Stomach (tissue), 9 donors: ENCODE results near the gene COL13A1. TPM values are rescaled to one million over a fixed set of nuclear protein-coding genes. Genes with fewer than 3 reads are reported as not detected.

Experiments used
- DNase-seq, 2 donors: peaks; one replicate each; pipeline versions ENCODE4 v3.0.0 to v3.0.0-alpha.2; 2013 to 2019
- H3K27ac ChIP-seq, 5 donors: fragments of 200-600 bp in 4 of 5; sonication (generic) in 4 of 5; one replicate each; pipeline ENCODE4 v1.5.1; 2013 to 2019; ENCODE audit warnings: mild to moderate bottlenecking in 1 of 5, moderate library complexity in 1 of 5
- H3K27me3 ChIP-seq, 3 donors: fragments of 200-600 bp; sonication (generic); one replicate each; pipeline ENCODE4 v1.5.1; 2017 to 2019; ENCODE audit warnings: mixed run types in 1 of 3
- H3K36me3 ChIP-seq, 4 donors: fragments of 200-600 bp; sonication (generic); 1 replicate in 3 of 4; 2 replicates in 1 of 4; pipeline ENCODE4 v1.5.1; 2016 to 2019
- H3K4me1 ChIP-seq, 4 donors: fragments of 200-600 bp; sonication (generic); one replicate each; pipeline ENCODE4 v1.5.1; 2016 to 2019
- H3K4me3 ChIP-seq, 4 donors: fragments of 200-600 bp; sonication (generic) in 3 of 4; one replicate each; pipeline ENCODE4 v1.5.1; 2016 to 2019; ENCODE audit warnings: mild to moderate bottlenecking in 1 of 4
- H3K9me3 ChIP-seq, 4 donors: fragments of 200-600 bp; sonication (generic); one replicate each; pipeline ENCODE4 v1.5.1; 2016 to 2019
- CTCF ChIP-seq, 7 experiments: fragments of 450-650 bp in 4 of 7; fragments of 200-600 bp in 3 of 7; sonication (generic) in 3 of 7; IDR thresholded peaks; one replicate each; pipeline ENCODE4 v1.5.1; 2016 to 2019; ENCODE audit warnings: antibody characterized with exemption in 7 of 7, control low read depth in 2 of 7, mild to moderate bottlenecking in 1 of 7
- EP300 ChIP-seq: sonication (generic); formaldehyde crosslinking; IDR thresholded peaks from one replicate; pipeline ENCODE4 v1.6.1; 2017; ENCODE audit warnings: antibody characterized with exemption
- POLR2A ChIP-seq, 4 donors: fragments of 450-650 bp; IDR thresholded peaks; one replicate each; pipeline ENCODE4 v1.6.1; 2016; ENCODE audit warnings: antibody characterized with exemption in 4 of 4, control low read depth in 2 of 4, mild to moderate bottlenecking in 1 of 4, moderate library complexity in 1 of 4
- POLR2AphosphoS5 ChIP-seq, 3 donors: sonication (generic); formaldehyde crosslinking; IDR thresholded peaks; one replicate each; pipeline ENCODE4 v1.6.1; 2016; ENCODE audit warnings: antibody characterized with exemption in 3 of 3
- WGBS, 5 donors: extraction: QIAGEN DNeasy Blood & Tissue Kit in 3 of 5; methylation state at CpG; one replicate each; pipeline versions ENCODE4 v1.1.5 to v1.1.7; 2013 to 2018; 5-methylcytosine and 5-hydroxymethylcytosine counted together
- intact Hi-C: fragments of 100-400 bp; cut with DNase I; formaldehyde crosslinking; loops from one replicate; pipeline ENCODE4 v1.15.1; 2023; ENCODE audit warnings: low total_unique reads
- polyA plus RNA-seq, 3 donors: library from polyadenylated mRNA; stranded (reverse); fragments of 200-250 nt; gene quantifications; one replicate each; pipeline ENCODE4 v1.2.3, GENCODE V29; 2013
- total RNA-seq, 5 donors: library from RNA; depleted of rRNA; stranded (reverse); fragments of >200 nt; gene quantifications; one replicate each; pipeline versions ENCODE4 v1.1.0 to v1.2.3, GENCODE V29; 2014 to 2016
- donor health status: healthy with polysubstance abuse.
- donor health status: Bipolar disorder and iron deficiency.
- donor health status: healthy.

COL13A1 gene
- total and polyA plus RNA-seq, 8 donors: 0.58 to 9.9 (median 6.9) TPM

GRCh38 chr10:69757553-69758309, 44.0 kb upstream of the COL13A1 start:
- Histone ChIP-seq H3K36me3 (no peaks in the 10 kb centered on the region), H3K4me3 (no peak overlapping the region), H3K27me3 (no peaks in the 10 kb centered on the region), H3K4me1 (peaks cover 0 to 14% (median 6%) of the 10 kb centered on the region in 4 donors), H3K27ac (peak overlapping the region in 1 of 5 donors; percentile 8), H3K9me3 (no peaks in the 10 kb centered on the region)
- intact Hi-C loops: no loop called here
- TF ChIP-seq POLR2AphosphoS5 (IDR thresholded peaks at IDR 0.05): no peak
- no peak for TF ChIP-seq POLR2A (IDR thresholded peaks at IDR 0.05)
- TF ChIP-seq CTCF (IDR thresholded peaks at IDR 0.05): no peak
- no peak for TF ChIP-seq EP300
- DNase-seq: peak; percentile 31 to 80
- 39 to 58% (median 51%) methylated on average over 9 to 10 of the region's 10 CpGs for WGBS, 5 donors

- Histone ChIP-seq H3K4me1 (peaks cover 0 to 14% (median 6%) of the 10 kb centered on the region in 4 donors), H3K4me3 (no peak overlapping the region), H3K27ac (no peak overlapping the region), H3K27me3 (no peaks in the 10 kb centered on the region), H3K36me3 (no peaks in the 10 kb centered on the region), H3K9me3 (no peaks in the 10 kb centered on the region)
- no peak for DNase-seq
- WGBS, 5 donors: 67 to 89% (median 83%) methylated on average over 1 of the region's 1 CpG
- no peak for TF ChIP-seq POLR2AphosphoS5 (IDR thresholded peaks at IDR 0.05)
- no peak for TF ChIP-seq EP300
- TF ChIP-seq CTCF (IDR thresholded peaks at IDR 0.05): no peak
- TF ChIP-seq POLR2A (IDR thresholded peaks at IDR 0.05): no peak
- intact Hi-C loops: no loop called here
Observed at GRCh38 chr10:69758310-69758728, 43.4 kb upstream of the COL13A1 start.

- WGBS, 5 donors: 68 to 71% (median 70%) methylated on average over 6 of the region's 6 CpGs
- H3K4me1 ChIP-seq: peaks cover 0 to 14% (median 6%) of the 10 kb centered on the region in 4 donors
- no peaks in the 10 kb centered on the region for H3K36me3 ChIP-seq
- H3K27me3 ChIP-seq: peaks cover 0 to 2% (median 0%) of the 10 kb centered on the region in 3 donors
- intact Hi-C loops: no loop called here
- no peaks in the 10 kb centered on the region for H3K9me3 ChIP-seq
- TF ChIP-seq EP300: no peak
- no peak for TF ChIP-seq POLR2AphosphoS5 (IDR thresholded peaks at IDR 0.05)
- no peak for TF ChIP-seq CTCF (IDR thresholded peaks at IDR 0.05)
- no peak for TF ChIP-seq POLR2A (IDR thresholded peaks at IDR 0.05)
- no peak overlapping the region for H3K27ac ChIP-seq
- H3K4me3 ChIP-seq: no peak overlapping the region
- DNase-seq: no peak
Observed at GRCh38 chr10:69759641-69760040, 42.1 kb upstream of the COL13A1 start.

- 59 to 76% (median 68%) methylated on average over 5 of the region's 5 CpGs for WGBS, 5 donors
- intact Hi-C loops: no loop called here
- Histone ChIP-seq H3K4me3 (no peak overlapping the region), H3K27ac (no peak overlapping the region), H3K9me3 (no peaks in the 10 kb centered on the region), H3K27me3 (peaks cover 0 to 3% (median 0%) of the 10 kb centered on the region in 3 donors), H3K4me1 (peaks cover 0 to 14% (median 6%) of the 10 kb centered on the region in 4 donors), H3K36me3 (no peaks in the 10 kb centered on the region)
- TF ChIP-seq POLR2A (IDR thresholded peaks at IDR 0.05): no peak
- TF ChIP-seq EP300: no peak
- TF ChIP-seq POLR2AphosphoS5 (IDR thresholded peaks at IDR 0.05): no peak
- no peak for TF ChIP-seq CTCF (IDR thresholded peaks at IDR 0.05)
- peak in 1 of 2 donors; percentile 31 for DNase-seq
Observed at GRCh38 chr10:69760072-69760471, 41.6 kb upstream of the COL13A1 start.
